HG03354 (cell line): Measurements from ENCODE around the gene ASB7.
A peak's percentile ranks its signal among the peaks of the same experiment; 100 is the strongest.

Experiments used
- ATAC-seq: cut with Tn5 transposase; IDR thresholded peaks from one replicate; pipeline ENCODE4 v1.9.1; 2021; ENCODE audit warnings: mild to moderate bottlenecking; ENCODE audit not compliant: unreplicated experiment, poor library complexity, severe bottlenecking

Gene ASB7

GRCh38 chr15:100595964-100596363, 6.4 kb upstream of the ASB7 start:
- no peak for ATAC-seq

- peak; percentile 78 for ATAC-seq
Observed at GRCh38 chr15:100596792-100597191, 5.6 kb upstream of the ASB7 start.

- no peak for ATAC-seq
Observed at GRCh38 chr15:100597862-100598261, 4.5 kb upstream of the ASB7 start.

GRCh38 chr15:100598655-100599054, 3.7 kb upstream of the ASB7 start:
- ATAC-seq = no peak

GRCh38 chr15:100601163-100601562, 1.2 kb upstream of the ASB7 start:
- ATAC-seq = no peak

GRCh38 chr15:100601617-100602063, 749 bp upstream of the ASB7 start:
- ATAC-seq = peak; percentile 20

- ATAC-seq = peak; percentile 55
Observed at GRCh38 chr15:100602823-100603393, 519 bp downstream of the ASB7 start.

GRCh38 chr15:100612539-100612938, 10.2 kb downstream of the ASB7 start:
- no peak for ATAC-seq

GRCh38 chr15:100613208-100613607, 10.8 kb downstream of the ASB7 start:
- no peak for ATAC-seq

- no peak for ATAC-seq
Observed at GRCh38 chr15:100614336-100614735, 11.9 kb downstream of the ASB7 start.

- no peak for ATAC-seq
Observed at GRCh38 chr15:100614918-100615317, 12.5 kb downstream of the ASB7 start.

- ATAC-seq = no peak
Observed at GRCh38 chr15:100615801-100616200, 13.4 kb downstream of the ASB7 start.

GRCh38 chr15:100616700-100617099, 14.3 kb downstream of the ASB7 start:
- no peak for ATAC-seq

- ATAC-seq = no peak
Observed at GRCh38 chr15:100623301-100623700, 20.9 kb downstream of the ASB7 start.

- peak; percentile 84 for ATAC-seq
Observed at GRCh38 chr15:100627789-100628395, 25.5 kb downstream of the ASB7 start.

- no peak for ATAC-seq
Observed at GRCh38 chr15:100628746-100629145, 26.4 kb downstream of the ASB7 start.

- ATAC-seq = no peak
Observed at GRCh38 chr15:100631831-100632230, 29.4 kb downstream of the ASB7 start.

GRCh38 chr15:100633763-100634075, 31.3 kb downstream of the ASB7 start:
- no peak for ATAC-seq

GRCh38 chr15:100635406-100636071, 33.1 kb downstream of the ASB7 start:
- ATAC-seq = no peak

- ATAC-seq = no peak
Observed at GRCh38 chr15:100638177-100638730, 35.9 kb downstream of the ASB7 start.
